Hematopoietic multipotent progenitor cell treated with erythropoietin and hydrocortisone succinate and interleukin-3 and kit ligand, for 17 days (in vitro differentiated cells): ENCODE measurements around the gene NR2E1.

Source experiments
- DNase-seq: peaks from one replicate; pipeline ENCODE4 v3.0.0-alpha.2; 2015; ENCODE audit warnings: low spot score

NR2E1 gene

GRCh38 chr6:108211671-108212070, 45.8 kb downstream of the NR2E1 start:
- DNase-seq: no peak

- DNase-seq: no peak
These were observed 56.2 kb downstream of the NR2E1 start for GRCh38 chr6:108222064-108222463.

GRCh38 chr6:108222504-108222903, 56.7 kb downstream of the NR2E1 start:
- no peak for DNase-seq

GRCh38 chr6:108227290-108227689, 61.5 kb downstream of the NR2E1 start:
- no peak for DNase-seq

GRCh38 chr6:108228416-108228815, 62.6 kb downstream of the NR2E1 start:
- peak; percentile 84 for DNase-seq

- no peak for DNase-seq
These were observed 69.3 kb downstream of the NR2E1 start for GRCh38 chr6:108235127-108235526.

GRCh38 chr6:108236791-108237190, 71.0 kb downstream of the NR2E1 start:
- DNase-seq: no peak

GRCh38 chr6:108238322-108238721, 72.5 kb downstream of the NR2E1 start:
- DNase-seq: no peak
